Mesendoderm (in vitro differentiated cells): ENCODE data around the gene BRWD1.

Experiments
- DNase-seq: peaks from one replicate; pipeline ENCODE4 v3.0.0; 2013
- H2AK5ac ChIP-seq: 2 replicates; pipeline ENCODE4 v1.6.1; 2013; ENCODE audit warnings: low read length, inconsistent platforms
- H2BK120ac ChIP-seq: 2 replicates; pipeline ENCODE4 v1.6.1; 2013; ENCODE audit warnings: low read depth, mild to moderate bottlenecking, low read length, moderate library complexity, mixed read lengths
- H2BK15ac ChIP-seq: replicated peaks from 2 replicates; pipeline ENCODE4 v1.6.1; 2013; ENCODE audit warnings: low read depth, mild to moderate bottlenecking, moderate library complexity
- H2BK5ac ChIP-seq: 2 replicates; pipeline ENCODE4 v1.6.1; 2013; ENCODE audit warnings: low read length, inconsistent platforms
- H3K18ac ChIP-seq: 2 replicates; pipeline ENCODE4 v1.6.1; 2013; ENCODE audit warnings: mild to moderate bottlenecking, low read length, mixed read lengths
- H3K23ac ChIP-seq: one replicate; pipeline ENCODE4 v1.6.1; 2013; ENCODE audit warnings: low read length
- H3K27ac ChIP-seq: 2 replicates; pipeline ENCODE4 v1.5.1; 2013; ENCODE audit warnings: low read depth, mild to moderate bottlenecking, inconsistent platforms, low read length, moderate library complexity
- H3K27me3 ChIP-seq: 2 replicates; pipeline ENCODE4 v1.6.1; 2013; ENCODE audit warnings: low read length, control low read depth, mild to moderate bottlenecking, inconsistent platforms; ENCODE audit not compliant: insufficient read depth, poor library complexity
- H3K36me3 ChIP-seq: 2 replicates; pipeline ENCODE4 v1.6.1; 2013; ENCODE audit warnings: low read length, inconsistent platforms; ENCODE audit not compliant: control insufficient read depth, insufficient read depth
- H3K4ac ChIP-seq: one replicate; pipeline ENCODE4 v1.6.1; 2013; ENCODE audit warnings: low read depth, mild to moderate bottlenecking, low read length, moderate library complexity
- H3K4me1 ChIP-seq: 2 replicates; pipeline ENCODE4 v1.6.1; 2013; ENCODE audit warnings: low read depth, low read length, inconsistent platforms; ENCODE audit not compliant: control insufficient read depth
- H3K4me2 ChIP-seq: 2 replicates; pipeline ENCODE4 v1.6.1; 2013; ENCODE audit warnings: low read length
- H3K4me3 ChIP-seq: 2 replicates; pipeline ENCODE4 v1.5.1; 2013; ENCODE audit warnings: mild to moderate bottlenecking, low read length
- H3K56ac ChIP-seq: one replicate; pipeline ENCODE4 v1.6.1; 2013; ENCODE audit warnings: low read length
- H3K79me1 ChIP-seq: 2 replicates; pipeline ENCODE4 v1.6.1; 2013; ENCODE audit warnings: low read length, inconsistent platforms
- H3K79me2 ChIP-seq: 2 replicates; pipeline ENCODE4 v1.6.1; 2013; ENCODE audit warnings: mild to moderate bottlenecking, low read length; ENCODE audit not compliant: control insufficient read depth, insufficient read depth
- H3K9ac ChIP-seq: 2 replicates; pipeline ENCODE4 v1.6.1; 2013; ENCODE audit warnings: low read length, inconsistent platforms
- H4K5ac ChIP-seq: one replicate; pipeline ENCODE4 v1.6.1; 2013; ENCODE audit warnings: low read length
- H4K8ac ChIP-seq: one replicate; pipeline ENCODE4 v1.6.1; 2013; ENCODE audit warnings: low read depth, mild to moderate bottlenecking, control low read depth, low read length, moderate library complexity
- whole genome bisulfite sequencing: extraction: QIAGEN DNeasy Blood & Tissue Kit; methylation state at CpG from one replicate; pipeline ENCODE4 v1.1.7; 2013; ENCODE audit warnings: low lambda C conversion rate, missing lambda C conversion rate; ENCODE audit not compliant: insufficient coverage; ENCODE audit errors: extremely low coverage; 5-methylcytosine and 5-hydroxymethylcytosine counted together

Gene BRWD1

DNA sequence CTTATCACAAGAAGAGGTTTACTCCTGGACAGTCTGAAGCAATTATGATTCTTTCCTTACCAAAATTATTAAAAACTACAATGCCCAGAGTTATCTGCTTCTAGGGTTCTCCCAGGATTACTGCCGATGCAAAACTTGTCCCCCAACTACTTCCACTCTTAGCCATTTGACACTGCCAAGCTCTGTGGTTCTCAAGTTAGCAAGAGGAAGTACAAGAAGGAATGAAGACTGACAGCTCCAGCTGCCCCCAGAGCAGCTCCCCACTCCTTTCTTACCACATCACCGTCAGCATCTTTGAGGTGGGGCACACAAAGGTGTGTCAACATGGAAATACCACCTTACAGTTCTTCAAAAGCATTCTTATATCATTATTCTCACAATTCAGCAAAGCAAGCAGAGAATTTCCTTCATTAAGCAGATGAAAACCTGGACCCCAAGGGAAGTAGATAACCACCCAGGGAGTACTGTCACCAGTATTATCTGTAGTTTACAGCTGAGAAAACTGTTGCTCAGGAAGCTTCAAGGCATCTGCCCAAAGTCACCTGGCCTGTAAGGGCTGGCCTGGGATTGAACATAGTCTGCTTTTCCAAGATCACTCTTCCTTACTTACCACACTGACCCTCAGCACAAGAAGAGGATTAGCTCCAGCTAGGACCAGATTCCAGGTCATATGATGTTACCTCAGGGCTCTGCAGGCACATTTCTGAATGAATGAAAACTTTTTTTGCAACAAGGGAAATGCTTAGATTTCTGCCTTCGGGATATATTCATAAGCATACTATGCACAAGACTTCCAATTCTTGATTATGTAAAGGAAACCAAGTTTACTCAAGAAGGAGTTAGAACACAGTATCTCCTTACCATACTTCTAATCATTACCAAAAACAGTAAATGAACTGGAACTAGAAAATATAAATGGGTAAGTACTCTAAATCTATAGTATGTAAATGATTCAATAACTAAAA is 139.4 kb downstream of the BRWD1 start:
- Histone ChIP-seq H3K27ac (peak overlapping the region; percentile 4), H3K4ac (no peak overlapping the region), H3K56ac (no peak overlapping the region), H3K27me3 (no peaks in the 10 kb centered on the region), H4K8ac (no peak overlapping the region), H4K5ac (no peak overlapping the region), H3K79me2 (no peaks in the 10 kb centered on the region), H2BK15ac (no peak overlapping the region), H3K79me1 (no peaks in the 10 kb centered on the region), H3K9ac (no peak overlapping the region), H3K36me3 (peaks cover 2% of the 10 kb centered on the region), H2BK120ac (no peak overlapping the region), H3K4me1 (no peaks in the 10 kb centered on the region), H3K4me3 (no peak overlapping the region), H3K23ac (no peak overlapping the region), H2BK5ac (no peak overlapping the region), H3K4me2 (no peak overlapping the region), H2AK5ac (no peak overlapping the region), H3K18ac (no peak overlapping the region)
- WGBS: no CpG with 5 or more reads among the region's 3 CpGs
- DNase-seq: peak; percentile 61

DNA sequence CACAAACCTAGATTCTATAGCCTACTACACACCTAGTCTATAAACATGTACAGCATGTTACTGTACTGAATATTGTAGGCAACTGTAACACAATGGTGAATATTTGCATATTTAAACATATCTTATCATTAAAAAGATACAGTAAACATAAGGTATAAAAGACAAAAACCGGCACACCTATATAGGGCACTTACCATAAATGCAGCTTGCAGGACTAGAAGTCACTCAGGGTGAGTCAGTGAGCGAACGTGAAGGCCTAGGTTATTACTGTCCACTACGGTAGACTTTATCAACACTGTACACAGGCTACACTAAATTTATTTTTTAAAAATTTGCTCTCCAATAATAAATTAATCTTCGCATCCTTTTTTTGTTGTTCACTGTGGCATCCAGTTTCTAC is 143.5 kb downstream of the BRWD1 start:
- H3K4me1 ChIP-seq: no peaks in the 10 kb centered on the region
- no peaks in the 10 kb centered on the region for H3K79me2 ChIP-seq
- H2AK5ac ChIP-seq: no peak overlapping the region
- H3K9ac ChIP-seq: no peak overlapping the region
- H3K27ac ChIP-seq: no peak overlapping the region
- no peak overlapping the region for H3K4ac ChIP-seq
- no peak overlapping the region for H4K5ac ChIP-seq
- no peaks in the 10 kb centered on the region for H3K27me3 ChIP-seq
- H3K4me2 ChIP-seq: no peak overlapping the region
- H2BK120ac ChIP-seq: no peak overlapping the region
- no peak overlapping the region for H4K8ac ChIP-seq
- DNase-seq: no peak
- H2BK15ac ChIP-seq: no peak overlapping the region
- no peak overlapping the region for H2BK5ac ChIP-seq
- H3K18ac ChIP-seq: no peak overlapping the region
- no peak overlapping the region for H3K4me3 ChIP-seq
- no peak overlapping the region for H3K23ac ChIP-seq
- H3K79me1 ChIP-seq: no peaks in the 10 kb centered on the region
- WGBS: no CpG with 5 or more reads among the region's 5 CpGs
- H3K36me3 ChIP-seq: peaks cover 2% of the 10 kb centered on the region
- no peak overlapping the region for H3K56ac ChIP-seq

DNA sequence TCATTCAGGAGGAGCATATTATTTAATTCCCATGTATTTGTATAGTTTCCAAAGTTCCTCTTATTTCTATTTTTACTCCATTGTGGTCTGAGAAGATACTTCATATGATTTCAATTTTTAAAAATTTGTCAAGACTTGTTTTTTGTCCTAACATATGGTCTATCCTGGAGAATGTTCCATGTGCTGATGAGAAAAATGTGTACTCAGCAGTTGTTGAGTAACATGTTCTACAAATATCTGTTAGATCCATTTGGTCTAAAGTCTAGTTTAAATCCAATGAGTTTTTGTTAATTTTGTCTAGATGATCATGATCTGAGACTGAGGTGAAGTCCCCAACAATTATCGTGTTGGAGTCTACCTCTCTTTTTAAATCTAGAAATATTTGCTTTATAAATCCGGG is 144.6 kb downstream of the BRWD1 start:
- WGBS: no CpG with 5 or more reads among the region's 2 CpGs

DNA sequence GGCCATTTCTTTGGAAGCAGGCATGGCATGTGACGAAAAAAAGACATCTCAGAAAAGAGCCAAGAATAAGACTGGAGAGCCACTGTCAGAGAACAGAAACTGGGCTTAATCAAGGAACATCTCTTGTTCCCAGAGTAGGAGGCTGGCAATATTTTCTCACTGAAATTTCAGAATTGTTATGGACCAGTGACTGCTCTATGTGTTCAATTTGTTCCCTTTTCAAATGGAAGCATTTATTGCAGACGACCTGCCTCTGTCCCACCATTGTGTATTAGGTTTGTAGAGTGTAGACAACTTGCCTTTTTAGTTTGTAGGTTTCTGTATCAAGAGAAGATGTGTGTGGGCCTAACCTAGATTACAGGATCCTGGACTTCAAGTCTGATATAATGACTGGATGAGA is 148.9 kb downstream of the BRWD1 start:
- no peak overlapping the region for H3K23ac ChIP-seq
- H3K56ac ChIP-seq: no peak overlapping the region
- no peaks in the 10 kb centered on the region for H3K27me3 ChIP-seq
- H3K4me2 ChIP-seq: no peak overlapping the region
- no peaks in the 10 kb centered on the region for H3K79me2 ChIP-seq
- no peak overlapping the region for H3K9ac ChIP-seq
- H4K8ac ChIP-seq: no peak overlapping the region
- H2AK5ac ChIP-seq: no peak overlapping the region
- H2BK15ac ChIP-seq: no peak overlapping the region
- H3K36me3 ChIP-seq: no peaks in the 10 kb centered on the region
- H3K4me3 ChIP-seq: no peak overlapping the region
- H3K79me1 ChIP-seq: no peaks in the 10 kb centered on the region
- H3K4ac ChIP-seq: no peak overlapping the region
- H2BK120ac ChIP-seq: no peak overlapping the region
- H3K18ac ChIP-seq: no peak overlapping the region
- WGBS: no CpG with 5 or more reads among the region's 2 CpGs
- H4K5ac ChIP-seq: no peak overlapping the region
- no peak overlapping the region for H2BK5ac ChIP-seq
- H3K4me1 ChIP-seq: no peaks in the 10 kb centered on the region
- DNase-seq: no peak
- no peak overlapping the region for H3K27ac ChIP-seq

More for the DNA sequence above, 144.6 kb downstream of the BRWD1 start:
- no peak overlapping the region for H2BK15ac ChIP-seq
- H3K27ac ChIP-seq: no peak overlapping the region
- H2AK5ac ChIP-seq: no peak overlapping the region
- DNase-seq: no peak
- no peak overlapping the region for H2BK120ac ChIP-seq
- H3K4me3 ChIP-seq: no peak overlapping the region
- no peaks in the 10 kb centered on the region for H3K79me2 ChIP-seq
- H3K36me3 ChIP-seq: peaks cover 2% of the 10 kb centered on the region
- no peaks in the 10 kb centered on the region for H3K27me3 ChIP-seq
- no peak overlapping the region for H3K18ac ChIP-seq
- H3K79me1 ChIP-seq: no peaks in the 10 kb centered on the region
- H4K5ac ChIP-seq: no peak overlapping the region
- H3K4me2 ChIP-seq: no peak overlapping the region
- no peak overlapping the region for H3K23ac ChIP-seq
- no peak overlapping the region for H2BK5ac ChIP-seq
- H3K9ac ChIP-seq: no peak overlapping the region
- H3K4ac ChIP-seq: no peak overlapping the region
- no peaks in the 10 kb centered on the region for H3K4me1 ChIP-seq
- H4K8ac ChIP-seq: no peak overlapping the region
- no peak overlapping the region for H3K56ac ChIP-seq

DNA sequence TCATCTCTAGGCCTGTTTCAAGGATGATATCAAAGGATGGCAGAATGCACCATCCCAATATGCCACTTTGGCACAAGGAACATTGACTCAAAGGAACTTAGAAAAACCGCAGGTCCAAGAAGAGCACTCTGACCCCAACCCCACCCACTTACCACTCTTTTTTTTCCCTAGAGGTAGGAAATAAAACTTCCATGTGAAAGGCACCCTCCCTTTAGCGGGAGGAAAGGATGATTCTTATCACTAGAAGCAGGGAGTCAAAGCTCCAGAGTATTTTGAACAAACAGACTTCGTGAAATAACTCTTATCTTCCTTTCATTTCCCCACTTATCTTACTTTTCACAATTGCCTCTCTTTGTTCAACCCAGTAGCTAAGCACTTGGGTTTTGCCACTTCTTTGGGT is 152.4 kb downstream of the BRWD1 start:
- H3K23ac ChIP-seq: no peak overlapping the region
- no peak overlapping the region for H3K27ac ChIP-seq
- no peak overlapping the region for H4K5ac ChIP-seq
- H2BK5ac ChIP-seq: no peak overlapping the region
- H4K8ac ChIP-seq: no peak overlapping the region
- no CpG with 5 or more reads among the region's 3 CpGs for WGBS
- no peaks in the 10 kb centered on the region for H3K79me2 ChIP-seq
- H3K4me3 ChIP-seq: no peak overlapping the region
- H3K79me1 ChIP-seq: no peaks in the 10 kb centered on the region
- H3K9ac ChIP-seq: no peak overlapping the region
- H3K27me3 ChIP-seq: no peaks in the 10 kb centered on the region
- no peak overlapping the region for H3K18ac ChIP-seq
- H2AK5ac ChIP-seq: no peak overlapping the region
- H3K36me3 ChIP-seq: no peaks in the 10 kb centered on the region
- no peaks in the 10 kb centered on the region for H3K4me1 ChIP-seq
- no peak overlapping the region for H3K4me2 ChIP-seq
- H3K56ac ChIP-seq: no peak overlapping the region
- DNase-seq: peak; percentile 44
- H3K4ac ChIP-seq: no peak overlapping the region
- H2BK15ac ChIP-seq: no peak overlapping the region
- no peak overlapping the region for H2BK120ac ChIP-seq
